H1 (cell line): ENCODE data around the gene DLK2. TPM values are rescaled to one million over a fixed set of nuclear protein-coding genes. Genes with fewer than 3 reads are reported as not detected.

Experiments used
- CTCF ChIA-PET: fragments of 300-600 bp; sonication (Branson Sonifier 250); formaldehyde crosslinking; loops from one replicate; lab custom pipeline; 2021; ENCODE audit not compliant: partially characterized antibody; lab: Charles Lee
- POLR2A ChIA-PET: fragments of 300-600 bp; sonication (Branson Sonifier 250); formaldehyde crosslinking; loops from one replicate; lab custom pipeline; 2021; ENCODE audit warnings: inconsistent platforms; ENCODE audit not compliant: partially characterized antibody; lab: Charles Lee
- DNase-seq, 2 experiments: peaks; one replicate each; pipeline versions ENCODE4 v3.0.0 to v3.0.0-alpha.2; 2010 to 2022; ENCODE audit warnings: low spot score in 2 of 2, low read depth in 1 of 2, mixed read lengths in 1 of 2
- FAIRE-seq: peaks from 2 replicates; lab custom pipeline; 2011; peaks lifted over from hg19 to GRCh38; lab: Jason Lieb, UNC
- H2AFZ ChIP-seq: 2 replicates; pipeline ENCODE4 v1.8.1; 2012; ENCODE audit warnings: low read length, inconsistent platforms
- H2AK5ac ChIP-seq: 2 replicates; pipeline ENCODE4 v1.6.1; 2013; ENCODE audit warnings: low read depth, low read length
- H2BK120ac ChIP-seq: replicated peaks from 2 replicates; pipeline ENCODE3; 2013; ENCODE audit warnings: low read depth, low read length, inconsistent platforms
- H2BK12ac ChIP-seq: 2 replicates; pipeline ENCODE4 v1.6.1; 2013; ENCODE audit warnings: low read depth, low read length
- H2BK15ac ChIP-seq: 2 replicates; pipeline ENCODE4 v1.6.1; 2013; ENCODE audit warnings: low read length
- H2BK20ac ChIP-seq: 2 replicates; pipeline ENCODE4 v1.6.1; 2013; ENCODE audit warnings: low read length
- H2BK5ac ChIP-seq: 2 replicates; pipeline ENCODE4 v1.6.1; 2013; ENCODE audit warnings: low read depth, low read length
- H3K14ac ChIP-seq: 2 replicates; pipeline ENCODE4 v1.6.1; 2013; ENCODE audit warnings: inconsistent platforms; ENCODE audit not compliant: insufficient read length
- H3K18ac ChIP-seq: 2 replicates; pipeline ENCODE4 v1.6.1; 2013; ENCODE audit warnings: low read length; ENCODE audit errors: extremely low read depth
- H3K23ac ChIP-seq: 2 replicates; pipeline ENCODE4 v1.6.1; 2013; ENCODE audit warnings: inconsistent platforms; ENCODE audit not compliant: insufficient read length
- H3K23me2 ChIP-seq: 2 replicates; pipeline ENCODE4 v1.6.1; 2013; ENCODE audit warnings: low read depth, low read length
- H3K27ac ChIP-seq: 2 replicates; pipeline ENCODE4 v1.6.1; 2011; ENCODE audit warnings: low read depth, low read length, inconsistent platforms
- H3K27me3 ChIP-seq, 4 experiments: replicated peaks in 1 of 4; 1 replicate in 1 of 4; 2 replicates in 3 of 4; pipeline versions ENCODE4 v1.6.1 to v1.8.1; 2011 to 2013; ENCODE audit warnings: low read length in 3 of 4, mild to moderate bottlenecking in 3 of 4, inconsistent platforms in 2 of 4, mixed read lengths in 2 of 4, moderate library complexity in 1 of 4; ENCODE audit not compliant: control insufficient read depth in 3 of 4, insufficient read depth in 3 of 4; ENCODE audit errors: extremely low read depth in 1 of 4
- H3K36me3 ChIP-seq, 4 experiments: 2 replicates each; pipeline versions ENCODE4 v1.6.1 to v1.8.1; 2011 to 2013; ENCODE audit warnings: mild to moderate bottlenecking in 4 of 4, low read length in 3 of 4, moderate library complexity in 2 of 4, control low read depth in 1 of 4, inconsistent platforms in 1 of 4; ENCODE audit not compliant: insufficient read depth in 4 of 4, control insufficient read depth in 2 of 4
- H3K4ac ChIP-seq: replicated peaks from 2 replicates; pipeline ENCODE3; 2013; ENCODE audit warnings: low read length, low read depth, mixed read lengths, inconsistent platforms; ENCODE audit not compliant: insufficient read length
- H3K4me1 ChIP-seq, 4 experiments: replicated peaks in 1 of 4; 1 replicate in 1 of 4; 2 replicates in 3 of 4; pipeline versions ENCODE4 v1.6.1 to v1.8.1; 2011 to 2013; ENCODE audit warnings: low read length in 3 of 4, inconsistent platforms in 2 of 4, mixed read lengths in 1 of 4; ENCODE audit not compliant: insufficient read depth in 4 of 4, control insufficient read depth in 3 of 4
- H3K4me2 ChIP-seq, 2 experiments: 2 replicates each; pipeline versions ENCODE4 v1.6.1 to v1.8.1; 2011 to 2013; ENCODE audit warnings: low read depth in 2 of 2, low read length in 2 of 2, control low read depth in 1 of 2, inconsistent platforms in 1 of 2, mild to moderate bottlenecking in 1 of 2; ENCODE audit not compliant: insufficient read depth in 1 of 2
- H3K4me3 ChIP-seq, 4 experiments: fragments of 200-600, 300-600 bp in 1 of 4; sonication (generic), shearing (Covaris generic), sonication (Bioruptor Twin) in 1 of 4; 2 replicates each; pipeline versions ENCODE4 v1.5.1 to v1.8.1; 2011 to 2016; ENCODE audit warnings: low read length in 4 of 4, low read depth in 3 of 4, control low read depth in 2 of 4, inconsistent platforms in 2 of 4, mild to moderate bottlenecking in 2 of 4, mixed read lengths in 1 of 4, moderate library complexity in 1 of 4; ENCODE audit not compliant: insufficient read depth in 2 of 4; ENCODE audit errors: extremely low read depth in 1 of 4
- H3K56ac ChIP-seq: replicated peaks from 2 replicates; pipeline ENCODE3; 2013; ENCODE audit warnings: low read depth, mild to moderate bottlenecking, mixed read lengths, low read length, inconsistent platforms; ENCODE audit not compliant: insufficient read length
- H3K79me1 ChIP-seq: 2 replicates; pipeline ENCODE4 v1.6.1; 2013; ENCODE audit warnings: low read depth, low read length, control low read depth
- H3K79me2 ChIP-seq, 2 experiments: 2 replicates each; pipeline versions ENCODE4 v1.6.1 to v1.8.1; 2012 to 2013; ENCODE audit warnings: low read length in 2 of 2, mild to moderate bottlenecking in 2 of 2, inconsistent platforms in 1 of 2; ENCODE audit not compliant: insufficient read depth in 2 of 2, control insufficient read depth in 1 of 2
- H3K9ac ChIP-seq, 4 experiments: replicated peaks in 1 of 4; 1 replicate in 1 of 4; 2 replicates in 3 of 4; pipeline versions ENCODE4 v1.6.1 to v1.8.1; 2011 to 2013; ENCODE audit warnings: low read depth in 3 of 4, low read length in 3 of 4, control low read depth in 2 of 4, mild to moderate bottlenecking in 2 of 4, moderate library complexity in 2 of 4, inconsistent platforms in 1 of 4; ENCODE audit errors: extremely low read depth in 1 of 4
- H3K9me3 ChIP-seq, 2 experiments: 2 replicates each; pipeline versions ENCODE4 v1.6.1 to v1.8.1; 2012 to 2013; ENCODE audit warnings: mild to moderate bottlenecking in 2 of 2, moderate library complexity in 2 of 2, control low read depth in 1 of 2, inconsistent platforms in 1 of 2, low read depth in 1 of 2, low read length in 1 of 2, mixed read lengths in 1 of 2; ENCODE audit not compliant: insufficient read depth in 2 of 2
- H4K20me1 ChIP-seq, 2 experiments: replicated peaks in 1 of 2; 2 replicates each; pipeline versions ENCODE3 to v1.8.1; 2011 to 2013; ENCODE audit warnings: inconsistent platforms in 2 of 2, low read length in 2 of 2, mild to moderate bottlenecking in 1 of 2; ENCODE audit not compliant: insufficient read depth in 2 of 2, control insufficient read depth in 1 of 2
- H4K5ac ChIP-seq: 2 replicates; pipeline ENCODE4 v1.6.1; 2013; ENCODE audit warnings: low read length, low read depth, mixed read lengths, inconsistent platforms; ENCODE audit not compliant: insufficient read length
- H4K8ac ChIP-seq: 2 replicates; pipeline ENCODE4 v1.8.0; 2013; ENCODE audit warnings: mild to moderate bottlenecking, moderate library complexity, low read length, inconsistent platforms; ENCODE audit not compliant: insufficient read depth; ENCODE audit errors: extremely low read depth
- H4K91ac ChIP-seq: replicated peaks from 2 replicates; pipeline ENCODE3; 2013; ENCODE audit warnings: low read length, mixed read lengths, inconsistent platforms; ENCODE audit not compliant: insufficient read length
- ATF2 ChIP-seq: IDR thresholded peaks from 2 replicates; pipeline ENCODE4 v1.6.1; 2012; ENCODE audit warnings: low read length, inconsistent platforms
- ATF3 ChIP-seq: IDR thresholded peaks from 2 replicates; pipeline ENCODE4 v1.6.1; 2011; ENCODE audit warnings: low read depth, mild to moderate bottlenecking, low read length; ENCODE audit not compliant: insufficient read depth
- EZH2 ChIP-seq: fragments of 200-600 bp; sonication (generic); IDR thresholded peaks from 2 replicates; pipeline ENCODE4 v1.7.1; 2012; ENCODE audit warnings: low read depth, mild to moderate bottlenecking, moderate library complexity, low read length, inconsistent platforms; ENCODE audit not compliant: severe bottlenecking
- ZNF274 ChIP-seq: IDR thresholded peaks from 2 replicates; pipeline ENCODE4 v1.7.0; 2012; ENCODE audit warnings: low read length, borderline replicate concordance; ENCODE audit errors: extremely low read depth
- WGBS, 2 experiments: shearing (Covaris generic) in 1 of 2; methylation state at CpG; one replicate each; pipeline versions ENCODE4 v1.1.6 to v1.1.7; 2013 to 2015; ENCODE audit warnings: low lambda C conversion rate in 2 of 2, mixed read lengths in 2 of 2, inconsistent platforms in 1 of 2, low coverage in 1 of 2, missing lambda C conversion rate in 1 of 2; ENCODE audit not compliant: insufficient replicate concordance in 2 of 2, insufficient coverage in 1 of 2, insufficient read length in 1 of 2; ENCODE audit errors: extremely low coverage in 1 of 2, missing lambda C conversion rate in 1 of 2; 5-methylcytosine and 5-hydroxymethylcytosine counted together
- polyA plus RNA-seq, 7 experiments: library from polyadenylated mRNA; depleted of rRNA in 3 of 7; stranded (reverse) in 5 of 7; unstranded in 2 of 7; fragments of >200 nt in 5 of 7; fragments of 200-250 nt in 2 of 7; gene quantifications; 1 replicate in 5 of 7; 2 replicates in 1 of 7; 4 replicates in 1 of 7; pipeline versions ENCODE4 v1.2.1 to v1.2.3, GENCODE V29; 2011 to 2013; ENCODE audit warnings: missing spikeins in 2 of 7, mixed read lengths in 2 of 7
- total RNA-seq: library from RNA; stranded (reverse); fragmentation: NEBNext Ultra II Directional; extraction: Animal tissue kit (Norgen Biotek cat#: 25700); gene quantifications from 2 replicates; pipeline ENCODE4 v1.2.1, GENCODE V29; 2021

The DLK2 gene
- total and polyA plus RNA-seq, 2 of the 8 experiments (the other 6 are each of a cell fraction or from before 2014, with no cell fraction given) = 0.37 to 0.80 TPM

- no peaks in the 10 kb centered on the region for H3K79me2 ChIP-seq
- peaks cover 0 to 2% of the 10 kb centered on the region in 2 experiments for H4K20me1 ChIP-seq
- H3K27me3 ChIP-seq = peaks cover 7 to 25% (median 19%) of the 10 kb centered on the region in 4 experiments
- H3K79me1 ChIP-seq = no peaks in the 10 kb centered on the region
- POLR2A ChIA-PET = interaction anchor here (0.6 to 1.5 kb wide), 2 partner anchors 36 to 43 kb away, joined by 3 read pairs; no protein-coding TSS in a partner anchor
- no peak overlapping the region for H3K56ac ChIP-seq
- no peak overlapping the region for H3K9ac ChIP-seq
- H2BK120ac ChIP-seq = no peak overlapping the region
- H2BK20ac ChIP-seq = no peak overlapping the region
- H2BK12ac ChIP-seq = no peak overlapping the region
- H3K4me1 ChIP-seq = peaks cover 0 to 4% (median 2%) of the 10 kb centered on the region in 4 experiments; a peak in 3 of 7 replicates
- WGBS, 2 experiments = 100% methylated on average over 4 of the region's 4 CpGs; no CpG with 5 or more reads in 1 of the 2 experiments
- peaks cover 0 to 18% (median 1%) of the 10 kb centered on the region in 4 experiments; a peak in 4 of 8 replicates for H3K36me3 ChIP-seq
- DNase-seq = no peak
- H3K4me3 ChIP-seq = no peak overlapping the region
- no peak overlapping the region for H4K8ac ChIP-seq
- no peak overlapping the region for H3K14ac ChIP-seq
- no peak overlapping the region for H2BK15ac ChIP-seq
- no peak overlapping the region for H3K23ac ChIP-seq
- H3K9me3 ChIP-seq = no peaks in the 10 kb centered on the region
- no peak overlapping the region for H3K4me2 ChIP-seq
- H2AFZ ChIP-seq = no peak overlapping the region
- H2BK5ac ChIP-seq = no peak overlapping the region
- CTCF ChIA-PET = interaction anchor here (0.8 to 21.2 kb wide), 6 partner anchors 12 to 77 kb away, joined by 3 to 495 read pairs (median 6); partner anchors contain the start of gene LRRC73
- H3K27ac ChIP-seq = no peak overlapping the region
- H3K4ac ChIP-seq = no peak overlapping the region
- H4K5ac ChIP-seq = no peak overlapping the region
- no peak overlapping the region for H2AK5ac ChIP-seq
- no peak for FAIRE-seq
- peaks cover 9% of the 10 kb centered on the region; the same call in 1 of the 2 replicates for H3K23me2 ChIP-seq
- no peak overlapping the region for H4K91ac ChIP-seq
- no peak overlapping the region for H3K18ac ChIP-seq
- TF ChIP-seq ATF3 (no peak), ZNF274 (no peak), ATF2 (no peak), EZH2 (no peak)
Measured at GRCh38 chr6:43452896-43453295, 2.5 kb downstream of the DLK2 start.
